Measurements from ENCODE around the gene PRKCE. TPM values are rescaled to one million over a fixed set of nuclear protein-coding genes. Genes with fewer than 3 reads are reported as not detected.

Gene PRKCE
- total RNA-seq, 1 donor from 2014 or later: 12.0 TPM

- no peak for DNase-seq (ENCODE audit: low spot score)
- Mint-ChIP-seq H3K27ac (ENCODE audit: unreplicated experiment) (peak overlapping the region; percentile 15), H3K9me3 (ENCODE audit: low read depth) (peaks cover 6% of the 10 kb centered on the region), H3K36me3 (ENCODE audit: low read depth) (peaks cover 1% of the 10 kb centered on the region), H3K27me3 (ENCODE audit: low read depth) (no peaks in the 10 kb centered on the region), H3K4me1 (ENCODE audit: low read depth) (peaks cover 2% of the 10 kb centered on the region), H3K4me3 (ENCODE audit: unreplicated experiment) (no peak overlapping the region)
- no peak for TF ChIP-seq CTCF (IDR thresholded peaks at IDR 0.05)
Measured at GRCh38 chr2:46050489-46050888, 399.0 kb downstream of the PRKCE start.

- Mint-ChIP-seq H3K9me3 (ENCODE audit: low read depth) (peaks cover 6% of the 10 kb centered on the region), H3K4me1 (ENCODE audit: low read depth) (peaks cover 2% of the 10 kb centered on the region), H3K27ac (ENCODE audit: unreplicated experiment) (no peak overlapping the region), H3K27me3 (ENCODE audit: low read depth) (no peaks in the 10 kb centered on the region), H3K4me3 (ENCODE audit: unreplicated experiment) (no peak overlapping the region), H3K36me3 (ENCODE audit: low read depth) (peaks cover 1% of the 10 kb centered on the region)
- TF ChIP-seq CTCF (IDR thresholded peaks at IDR 0.05): no peak
- no peak for DNase-seq (ENCODE audit: low spot score)
Measured at GRCh38 chr2:46051085-46051484, 399.6 kb downstream of the PRKCE start.

GRCh38 chr2:46053564-46053963 lies 402.1 kb downstream of the PRKCE start:
- Mint-ChIP-seq H3K4me1 (ENCODE audit: low read depth) (peaks cover 9% of the 10 kb centered on the region), H3K4me3 (ENCODE audit: unreplicated experiment) (no peak overlapping the region), H3K27ac (ENCODE audit: unreplicated experiment) (no peak overlapping the region), H3K9me3 (ENCODE audit: low read depth) (peaks cover 6% of the 10 kb centered on the region), H3K36me3 (ENCODE audit: low read depth) (peaks cover 1% of the 10 kb centered on the region), H3K27me3 (ENCODE audit: low read depth) (no peaks in the 10 kb centered on the region)
- TF ChIP-seq CTCF (IDR thresholded peaks at IDR 0.05): no peak
- DNase-seq (ENCODE audit: low spot score): no peak

GRCh38 chr2:46056541-46056940 lies 405.1 kb downstream of the PRKCE start:
- no peak overlapping the region for H3K4me3 Mint-ChIP-seq (ENCODE audit: unreplicated experiment)
- peaks cover 6% of the 10 kb centered on the region for H3K9me3 Mint-ChIP-seq (ENCODE audit: low read depth)
- H3K27me3 Mint-ChIP-seq (ENCODE audit: low read depth): no peaks in the 10 kb centered on the region
- H3K36me3 Mint-ChIP-seq (ENCODE audit: low read depth): peaks cover 1% of the 10 kb centered on the region
- H3K27ac Mint-ChIP-seq (ENCODE audit: unreplicated experiment): no peak overlapping the region
- H3K4me1 Mint-ChIP-seq (ENCODE audit: low read depth): peaks cover 9% of the 10 kb centered on the region
- peak; percentile 48 for TF ChIP-seq CTCF (IDR thresholded peaks at IDR 0.05)
- no peak for DNase-seq (ENCODE audit: low spot score)

GRCh38 chr2:46058140-46058539 lies 406.7 kb downstream of the PRKCE start:
- H3K27ac Mint-ChIP-seq (ENCODE audit: unreplicated experiment): peak overlapping the region; percentile 12
- H3K36me3 Mint-ChIP-seq (ENCODE audit: low read depth): peaks cover 1% of the 10 kb centered on the region
- no peak for TF ChIP-seq CTCF (IDR thresholded peaks at IDR 0.05)
- peaks cover 3% of the 10 kb centered on the region for H3K9me3 Mint-ChIP-seq (ENCODE audit: low read depth)
- peaks cover 14% of the 10 kb centered on the region for H3K4me1 Mint-ChIP-seq (ENCODE audit: low read depth)
- H3K4me3 Mint-ChIP-seq (ENCODE audit: unreplicated experiment): no peak overlapping the region
- no peak for DNase-seq (ENCODE audit: low spot score)
- H3K27me3 Mint-ChIP-seq (ENCODE audit: low read depth): no peaks in the 10 kb centered on the region
